NCI-H1417 (cell line): ENCODE results near the gene FMO3.

Experiments used
- DNase-seq, 3 experiments: peaks; one replicate each; lab custom pipeline; 2025; lab: John Stamatoyannopoulos, UW

Gene FMO3

DNA sequence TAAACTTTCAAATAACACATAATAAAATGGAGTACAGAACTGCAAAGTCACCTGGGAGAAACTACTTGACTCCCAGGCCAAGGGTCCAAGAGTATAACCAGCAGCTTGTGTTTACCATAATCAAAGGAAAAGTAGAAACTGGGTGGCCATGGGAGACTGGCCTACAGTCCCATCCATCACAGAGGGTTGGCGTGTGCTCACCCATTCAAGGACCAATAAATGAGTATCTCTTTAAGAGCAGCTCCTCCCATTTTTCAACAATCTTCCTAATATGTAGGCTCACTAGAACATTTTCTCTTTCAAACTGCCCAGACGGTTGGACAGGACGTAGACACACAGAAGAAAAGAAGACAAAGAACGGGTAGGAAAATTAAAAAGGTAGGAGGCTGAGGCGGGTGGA, at the start of gene FMO3:
TSS of gene FMO3 (plus strand) at position 302 of the 400 bp plus-strand sequence. CDS start 1,754 bp downstream, outside the sequence.
- DNase-seq: no peak

DNA sequence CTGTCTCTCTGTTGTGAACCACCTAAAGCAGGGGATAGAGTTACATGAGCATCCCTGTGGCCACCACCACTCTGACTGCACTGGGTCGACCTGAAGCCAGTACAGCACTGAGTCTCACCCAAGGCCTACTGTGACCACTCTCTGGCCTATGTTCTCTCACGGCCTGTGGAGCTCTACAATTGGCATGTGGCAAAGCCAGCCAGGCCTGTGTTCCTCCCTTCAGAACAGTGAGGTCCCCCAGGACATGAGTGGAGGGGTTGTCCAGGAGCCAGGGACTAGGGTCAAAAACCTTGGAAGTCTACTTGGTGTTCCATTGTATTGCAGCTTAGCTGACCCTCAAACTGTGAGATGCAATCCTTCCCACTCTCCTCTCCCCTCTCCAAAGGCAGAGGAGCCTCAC, 42.7 kb upstream of the FMO3 start:
- DNase-seq: no peak

- no peak for DNase-seq
Observed at GRCh38 chr1:171052977-171053376, 37.7 kb upstream of the FMO3 start.

DNA sequence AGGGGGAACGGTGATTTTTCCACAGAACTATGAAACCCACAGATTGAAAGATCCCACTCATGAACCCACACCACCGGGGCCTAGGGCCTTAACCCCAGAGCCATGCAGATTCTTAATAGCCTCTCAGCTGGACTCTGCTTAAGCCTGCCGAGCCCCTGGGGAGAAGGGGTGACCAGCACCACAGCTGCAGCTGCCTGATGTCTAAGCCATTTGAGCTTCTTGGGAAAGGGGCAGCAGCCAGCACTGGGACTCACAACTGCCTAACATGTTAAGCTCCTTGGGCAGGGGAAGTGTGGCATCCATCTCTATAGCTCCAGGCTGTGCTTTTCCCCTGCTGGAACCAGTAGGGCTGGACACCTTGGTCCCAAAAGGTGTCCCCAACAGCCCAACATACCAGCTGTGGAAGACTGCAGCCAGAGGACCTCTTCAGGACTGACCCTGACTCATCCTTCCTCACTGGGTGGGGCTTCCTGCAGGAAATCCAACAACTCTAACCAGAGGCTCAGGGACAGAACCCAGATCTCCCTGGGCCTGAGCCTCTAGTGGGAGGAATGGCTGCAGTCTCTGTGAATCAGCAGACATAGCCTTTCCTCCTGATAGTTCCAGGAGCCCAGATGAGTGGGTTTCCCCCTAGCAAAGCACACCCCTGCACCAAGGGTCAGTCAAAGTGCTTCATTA, 34.6 kb upstream of the FMO3 start:
- no peak for DNase-seq

DNA sequence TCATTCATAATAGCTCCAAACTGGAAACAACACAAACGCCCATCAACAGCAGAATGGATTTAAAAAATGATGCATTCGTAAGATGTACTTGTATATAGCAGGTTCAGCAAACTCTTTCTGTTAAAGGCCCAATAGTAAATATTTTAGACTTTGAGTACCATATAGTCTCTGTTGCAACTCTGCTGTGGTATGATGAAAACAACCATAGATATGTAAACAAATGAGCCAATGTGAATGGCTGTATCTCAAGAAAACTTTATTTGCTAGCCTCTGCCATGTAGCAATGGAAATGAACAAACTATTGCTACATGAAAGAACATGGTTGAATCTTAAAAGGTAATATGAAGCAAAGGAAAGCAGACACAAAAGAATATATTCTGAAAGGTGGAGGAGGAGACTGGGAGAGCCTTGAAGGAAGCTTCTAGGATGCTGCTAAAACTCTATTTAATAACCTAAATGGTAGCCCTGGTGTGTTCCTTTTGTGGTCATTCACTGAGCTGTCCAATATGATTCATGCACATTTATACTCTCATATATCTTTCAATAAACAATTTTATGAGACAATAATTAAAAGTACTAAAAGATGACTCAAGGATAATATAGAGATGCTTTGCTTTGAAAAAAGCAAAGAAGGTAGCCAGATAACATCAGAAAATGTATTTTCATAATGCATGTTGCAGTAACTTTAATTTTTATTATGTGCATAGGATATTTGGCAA, 29.1 kb upstream of the FMO3 start:
- DNase-seq: no peak

GRCh38 chr1:171062902-171063301, 27.8 kb upstream of the FMO3 start:
- DNase-seq: no peak

DNA sequence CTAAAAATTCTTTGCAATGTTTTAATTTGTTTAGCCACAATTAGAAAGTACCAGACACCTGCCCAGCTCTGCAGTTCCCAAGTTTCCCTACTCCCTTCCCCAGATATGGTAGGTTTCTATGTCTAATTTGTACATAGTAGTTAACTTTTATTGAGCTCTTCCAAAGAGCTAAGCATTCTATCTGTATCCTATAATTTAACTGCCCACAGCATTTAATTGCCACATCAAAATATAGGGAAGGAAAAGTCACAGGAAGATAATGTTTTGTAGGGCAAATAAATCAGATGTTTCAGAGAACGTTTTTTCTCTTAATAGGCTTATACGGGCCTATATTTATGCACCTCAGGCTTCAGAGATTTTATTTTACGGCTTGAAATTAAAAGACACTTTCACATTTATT, 15.7 kb upstream of the FMO3 start:
- DNase-seq: peak in 1 of 3 experiments; percentile 35

- DNase-seq: peak in 2 of 3 experiments; percentile 46 to 74
Observed at GRCh38 chr1:171081314-171081753, 9.4 kb upstream of the FMO3 start.

DNA sequence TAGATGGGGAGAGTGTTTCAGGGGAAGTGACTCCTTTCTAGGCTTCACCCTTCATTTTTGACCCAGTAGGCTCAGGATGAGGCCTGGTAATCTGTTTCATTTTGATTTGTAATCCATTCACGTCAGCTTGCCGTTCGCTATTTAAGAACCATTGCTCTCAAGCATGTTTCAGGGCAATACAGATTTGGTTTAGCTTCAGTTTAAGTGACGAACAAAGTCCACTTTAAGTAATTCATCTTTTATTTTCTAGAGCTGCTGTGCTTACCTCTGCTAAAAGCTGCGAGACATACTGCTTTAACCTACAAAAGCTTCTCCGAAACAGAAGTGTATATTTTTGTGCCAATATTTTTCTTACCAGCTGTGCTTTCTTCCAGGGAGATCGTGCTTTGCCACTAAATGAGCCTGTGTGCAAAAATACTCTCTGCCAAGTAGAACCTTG, 8.9 kb upstream of the FMO3 start:
- no peak for DNase-seq

DNA sequence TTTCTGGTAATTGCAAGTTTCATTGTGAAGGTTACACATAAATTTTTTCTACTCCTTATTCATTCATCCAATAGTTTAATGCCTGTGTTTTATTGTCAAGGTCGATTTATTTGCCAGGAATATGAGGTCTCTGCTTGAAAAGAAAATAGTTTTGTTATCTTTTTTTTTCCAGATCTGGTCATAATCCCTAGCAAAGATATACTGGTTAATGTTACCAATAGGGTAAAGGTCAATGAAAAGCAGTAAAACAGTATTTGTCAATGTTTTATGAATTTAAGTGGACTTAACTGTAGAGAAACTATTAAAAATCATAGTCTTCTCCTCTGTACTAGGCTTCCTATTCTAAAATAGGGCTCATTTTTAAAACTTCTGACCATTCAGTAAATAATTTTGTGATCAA, 8.1 kb upstream of the FMO3 start:
- no peak for DNase-seq

- peak in 1 of 3 experiments; percentile 98 for DNase-seq
Observed at GRCh38 chr1:171083222-171083621, 7.5 kb upstream of the FMO3 start.

GRCh38 chr1:171084091-171084490, 6.6 kb upstream of the FMO3 start:
- DNase-seq: peak in 2 of 3 experiments; percentile 6 to 97

GRCh38 chr1:171084870-171085269, 5.8 kb upstream of the FMO3 start:
- DNase-seq: no peak

DNA sequence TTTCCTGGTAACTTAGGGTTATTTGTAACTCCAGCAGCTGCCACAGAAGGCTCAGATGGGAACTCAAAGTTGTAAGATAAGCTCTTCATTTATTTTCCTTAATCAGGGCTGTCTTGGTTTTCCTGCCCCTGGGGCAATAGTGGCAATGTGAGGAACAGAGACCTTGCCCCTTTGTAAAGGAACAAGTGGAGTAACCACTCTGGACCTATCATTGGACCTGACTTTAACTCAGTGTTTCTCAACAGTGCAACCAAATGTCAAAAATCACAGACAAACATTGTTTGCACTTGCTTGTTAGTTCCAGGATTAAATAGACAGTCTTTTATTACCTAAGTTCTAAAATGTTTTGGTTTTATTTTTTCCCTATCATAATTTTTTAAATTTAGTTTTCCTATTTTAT, 2.8 kb upstream of the FMO3 start:
- DNase-seq: no peak

- DNase-seq: no peak
Observed at GRCh38 chr1:171103862-171104261, 13.2 kb downstream of the FMO3 start.

GRCh38 chr1:171107262-171107940, 16.7 kb downstream of the FMO3 start:
- peak in 1 of 3 experiments; percentile 13 for DNase-seq

GRCh38 chr1:171107969-171108368, 17.3 kb downstream of the FMO3 start:
- DNase-seq: no peak

GRCh38 chr1:171109966-171110365, 19.3 kb downstream of the FMO3 start:
- DNase-seq: no peak

- peak in 1 of 3 experiments; percentile 21 for DNase-seq
Observed at GRCh38 chr1:171110621-171111326, 20.1 kb downstream of the FMO3 start.

DNA sequence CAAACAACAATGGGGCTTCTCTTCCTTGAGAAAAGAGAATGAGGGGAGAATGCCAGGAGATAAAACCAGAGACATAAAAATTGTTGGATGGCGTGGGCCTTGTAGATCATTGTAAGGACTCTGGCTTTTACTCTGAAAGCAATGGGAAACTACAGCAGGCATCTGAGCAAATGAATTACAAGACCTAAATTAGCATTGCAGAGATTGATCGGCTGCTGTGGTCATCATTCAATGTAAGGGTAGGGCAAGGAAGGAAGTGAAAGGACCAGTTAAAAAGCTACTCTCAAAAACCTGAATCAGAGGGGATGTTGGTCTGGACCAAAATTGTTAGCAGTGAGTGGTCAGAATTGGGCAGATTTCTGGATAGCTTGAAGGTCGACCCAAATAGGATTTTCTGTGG, 21.4 kb downstream of the FMO3 start:
- no peak for DNase-seq

- no peak for DNase-seq
Observed at GRCh38 chr1:171113382-171113781, 22.7 kb downstream of the FMO3 start.

DNA sequence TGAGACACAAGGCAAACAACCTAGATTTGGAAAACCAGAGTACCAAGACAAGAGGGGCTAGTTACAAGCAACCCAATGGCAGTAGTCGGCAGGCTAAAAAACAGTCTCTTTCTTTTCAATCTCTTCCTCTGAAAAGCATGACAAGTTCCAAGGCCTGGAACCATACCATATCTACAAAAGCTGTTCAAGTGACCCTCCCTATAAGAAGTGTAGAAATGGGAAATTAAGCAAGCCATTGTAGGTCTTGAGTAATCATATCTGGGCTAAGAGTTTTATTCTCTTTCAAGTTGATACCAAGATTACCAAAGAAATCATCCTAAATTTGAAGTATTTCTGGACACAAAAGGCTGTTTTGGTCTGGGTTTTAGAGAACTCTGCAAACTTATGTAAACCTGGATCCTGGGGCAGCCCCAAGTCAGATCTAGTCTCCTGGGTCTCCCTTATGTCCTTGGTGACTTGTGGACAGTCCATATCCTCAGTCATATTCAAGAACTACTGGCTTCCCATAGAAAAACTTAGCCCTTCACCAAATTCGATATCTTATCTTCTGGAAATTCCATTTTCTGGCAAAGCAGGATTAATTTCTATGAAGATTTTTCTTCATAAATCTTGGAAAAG, 24.7 kb downstream of the FMO3 start:
- DNase-seq: no peak
